Ishikawa (cell line): ENCODE data around the gene PABPC3.

ENCODE experiments used
- EP300 ChIP-seq: IDR thresholded peaks from 2 replicates; pipeline ENCODE4 v1.6.1; 2012; ENCODE audit warnings: borderline replicate concordance
- REST ChIP-seq: IDR thresholded peaks from 2 replicates; pipeline ENCODE4 v1.6.1; 2012; ENCODE audit warnings: low read depth, mild to moderate bottlenecking
- TAF1 ChIP-seq: IDR thresholded peaks from 2 replicates; pipeline ENCODE4 v1.6.1; 2012; ENCODE audit warnings: low read depth, mild to moderate bottlenecking
- TCF12 ChIP-seq: IDR thresholded peaks from 2 replicates; pipeline ENCODE4 v1.6.1; 2012; ENCODE audit warnings: low read depth
- YY1 ChIP-seq: IDR thresholded peaks from 2 replicates; pipeline ENCODE4 v1.6.1; 2012; ENCODE audit warnings: low read depth
- ZBTB7A ChIP-seq: IDR thresholded peaks from 2 replicates; pipeline ENCODE4 v1.6.1; 2012; ENCODE audit warnings: low read depth
- TF ChIP-seq, protein P1 (sequence below): IDR thresholded peaks from 2 replicates; pipeline ENCODE4 v1.6.1; 2012

DNA sequence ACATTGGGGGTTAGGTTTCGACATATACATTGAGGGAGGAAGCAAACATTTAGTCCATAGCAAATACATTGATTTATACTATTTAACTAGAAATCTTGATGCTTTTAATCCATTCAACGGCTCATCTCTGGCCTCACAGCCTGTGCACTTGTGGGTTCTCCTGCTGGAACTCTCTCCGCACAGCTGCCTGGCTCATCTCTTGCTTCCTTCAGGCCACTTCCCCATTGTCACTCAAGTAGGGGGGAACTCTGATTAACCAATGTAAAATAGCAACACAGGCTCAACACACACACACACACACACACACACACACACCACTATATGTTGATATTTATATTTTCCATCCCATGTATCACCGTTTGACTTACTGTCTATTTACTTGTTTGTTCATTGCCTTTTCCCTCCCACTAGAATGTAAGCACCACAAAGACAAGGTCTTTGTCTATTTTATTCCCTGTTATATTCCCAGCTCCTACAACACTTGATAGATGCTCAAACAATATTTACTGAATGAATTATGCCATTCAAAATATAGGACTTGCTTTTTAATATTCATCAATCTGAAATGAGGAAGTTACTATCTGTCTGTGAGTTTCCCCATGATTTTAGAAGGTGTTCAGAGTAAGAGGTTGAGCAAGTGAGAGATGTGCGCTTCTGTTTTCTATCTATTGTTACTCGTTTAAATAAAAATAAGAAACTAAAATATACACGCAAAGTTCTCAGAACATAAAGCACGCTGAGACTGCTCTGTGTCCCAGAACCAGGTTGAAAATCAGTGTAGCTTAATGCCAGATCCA lies 29.8 kb upstream of the PABPC3 start:
- TF ChIP-seq REST (no peak), TCF12 (no peak), ZBTB7A (no peak), YY1 (no peak), EP300 (no peak), TAF1 (no peak)
- TF ChIP-seq, protein P1, sequence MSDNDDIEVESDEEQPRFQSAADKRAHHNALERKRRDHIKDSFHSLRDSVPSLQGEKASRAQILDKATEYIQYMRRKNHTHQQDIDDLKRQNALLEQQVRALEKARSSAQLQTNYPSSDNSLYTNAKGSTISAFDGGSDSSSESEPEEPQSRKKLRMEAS: no peak
